Forelimb muscle (tissue), 1 donor: Measurements from ENCODE around the gene AP3B2. TPM values are rescaled to one million over a fixed set of nuclear protein-coding genes. Genes with fewer than 3 reads are reported as not detected.
"Not testable (repeated sequence)": the region's sequence is repeated elsewhere in the genome, so short reads cannot be mapped to it uniquely, and the experiment has no call there.

ENCODE experiments used
- DNase-seq: peaks from one replicate; pipeline ENCODE4 v3.0.0-alpha.2; 2013; ENCODE audit warnings: low read depth
- polyA plus RNA-seq: library from polyadenylated mRNA; unstranded; fragments of 120-200 nt; gene quantifications from one replicate; pipeline ENCODE4 v1.2.1, GENCODE V29; 2013; ENCODE audit not compliant: insufficient read length

AP3B2 gene
- polyA plus RNA-seq, 1 donor: 0.29 TPM

DNA sequence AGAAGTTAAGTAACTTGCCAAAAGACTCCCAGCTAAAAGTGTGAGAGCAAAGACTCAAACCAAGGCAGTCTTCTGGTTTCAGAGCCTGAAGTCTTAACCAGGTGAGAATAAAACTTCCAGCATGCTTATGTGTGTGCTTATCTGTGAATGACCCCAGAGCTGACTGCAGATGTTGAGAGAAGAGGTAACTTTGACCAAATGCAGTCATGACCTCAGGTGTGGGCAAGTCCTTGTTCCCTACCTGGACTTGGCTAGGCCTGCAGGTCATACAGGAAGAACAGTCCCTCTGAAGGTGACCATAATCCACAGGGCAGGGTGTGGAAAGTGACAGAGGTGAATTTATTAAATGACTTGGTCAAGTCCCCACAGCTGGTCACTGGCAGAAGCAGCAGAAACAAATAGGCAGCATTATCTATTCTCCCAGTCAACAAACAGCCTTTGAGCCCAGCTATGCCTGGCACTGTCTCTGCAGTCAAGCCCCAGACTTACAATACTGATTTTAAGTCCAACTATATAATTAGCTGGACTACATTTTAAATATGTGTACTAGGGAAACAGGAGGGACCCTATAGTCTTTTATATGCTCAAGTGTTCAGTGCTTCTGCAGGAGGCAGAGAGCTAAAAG is 59.5 kb downstream of the AP3B2 start:
- DNase-seq: no peak

DNA sequence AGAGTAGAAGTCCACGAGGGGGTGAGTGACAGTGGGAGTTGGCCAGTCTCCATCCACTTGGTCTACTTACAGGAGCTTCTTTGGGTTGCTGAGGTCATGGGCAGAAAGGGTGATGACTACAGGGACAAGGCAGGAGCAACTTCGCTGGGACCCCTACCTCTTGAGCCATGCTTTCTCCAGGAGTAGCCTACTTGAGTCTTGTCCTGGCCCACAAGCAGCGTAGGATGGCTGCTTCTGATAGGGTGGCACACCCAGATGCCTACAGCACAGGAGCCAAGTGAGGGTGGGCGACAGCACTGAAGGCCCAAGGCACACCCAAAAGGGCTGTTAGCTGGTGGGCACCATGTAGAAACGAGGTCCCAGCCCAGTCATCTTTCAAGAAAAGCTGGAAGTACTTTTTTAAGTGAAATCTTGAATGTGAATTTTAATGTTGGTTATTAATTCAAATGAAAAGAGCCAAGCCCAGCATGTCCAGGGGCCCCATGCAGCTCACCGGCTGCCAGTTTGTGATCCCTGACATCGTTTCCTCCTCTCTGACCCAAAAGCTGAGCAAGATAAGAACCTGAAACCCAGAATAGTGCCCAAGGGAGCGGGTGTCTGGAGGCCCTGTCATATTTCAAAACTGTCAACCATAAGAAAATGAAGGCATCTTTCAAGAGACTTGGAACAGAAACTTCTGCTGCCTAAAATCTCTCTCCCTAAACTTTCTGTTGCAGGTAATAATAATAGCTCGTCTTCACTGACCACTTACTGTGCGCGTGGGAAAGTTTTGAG is 60.3 kb downstream of the AP3B2 start:
- no peak for DNase-seq

DNA sequence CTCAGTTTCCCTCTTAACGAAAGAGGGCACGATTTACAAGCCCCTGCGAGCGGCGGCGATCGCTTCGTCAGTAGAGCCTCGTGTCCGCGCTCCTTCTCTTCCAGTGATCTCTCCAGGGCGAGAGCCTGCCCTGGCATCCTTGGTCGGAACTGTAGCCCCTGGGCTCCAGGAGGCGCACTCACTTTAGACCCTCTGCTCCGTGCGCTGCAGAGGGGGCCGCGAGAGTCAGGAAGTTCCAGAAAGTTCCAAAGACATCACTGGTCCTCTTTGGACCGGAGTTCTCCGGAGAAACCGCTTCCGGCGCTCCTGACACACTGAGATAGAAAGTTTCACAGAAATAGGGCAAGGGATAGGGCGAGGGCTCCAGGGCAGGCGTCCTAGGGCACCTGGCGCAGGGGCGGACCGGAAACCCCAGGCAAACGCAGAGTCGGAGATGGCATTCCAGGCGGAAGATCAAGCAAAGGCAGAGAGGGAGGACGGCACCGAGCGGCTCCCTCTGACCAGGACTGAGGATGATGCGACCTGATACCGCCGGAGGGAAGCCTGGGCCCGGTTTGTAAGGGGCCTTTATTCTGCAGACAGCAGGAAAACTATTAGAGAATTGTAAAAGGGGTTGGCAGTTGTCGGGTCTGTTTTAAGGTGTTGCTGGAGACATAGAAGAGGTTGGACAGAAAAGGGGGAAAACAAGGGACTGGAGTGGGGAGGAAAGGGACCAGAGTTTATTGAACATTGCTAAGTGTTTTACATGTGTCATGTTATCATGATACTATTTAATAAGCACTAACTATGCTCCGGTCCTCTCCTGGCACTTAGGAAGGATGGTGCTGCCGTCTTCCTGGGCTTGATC is 61.2 kb downstream of the AP3B2 start:
- DNase-seq: no peak

DNA sequence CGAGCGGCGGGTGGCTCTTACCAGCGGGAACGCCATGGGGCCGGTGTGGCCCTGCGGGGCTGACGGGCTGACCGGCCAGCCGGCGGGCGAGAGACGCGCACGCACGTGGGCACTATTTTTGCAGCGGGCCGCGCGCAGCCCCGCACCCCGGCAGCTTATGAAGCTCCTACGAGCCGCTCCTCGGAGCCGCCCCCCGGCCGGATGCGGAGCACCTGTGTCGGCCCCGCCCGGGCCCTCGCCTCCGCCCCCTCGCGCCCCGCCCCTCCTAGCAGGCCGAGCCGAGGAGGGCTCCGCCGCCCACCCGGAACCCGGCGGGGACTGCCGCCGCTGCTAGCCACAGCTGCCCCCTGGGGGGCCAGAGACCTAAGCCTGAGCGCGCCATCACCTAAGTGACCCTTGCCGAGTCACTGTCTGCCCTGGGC is 61.8 kb downstream of the AP3B2 start:
- DNase-seq: no peak

DNA sequence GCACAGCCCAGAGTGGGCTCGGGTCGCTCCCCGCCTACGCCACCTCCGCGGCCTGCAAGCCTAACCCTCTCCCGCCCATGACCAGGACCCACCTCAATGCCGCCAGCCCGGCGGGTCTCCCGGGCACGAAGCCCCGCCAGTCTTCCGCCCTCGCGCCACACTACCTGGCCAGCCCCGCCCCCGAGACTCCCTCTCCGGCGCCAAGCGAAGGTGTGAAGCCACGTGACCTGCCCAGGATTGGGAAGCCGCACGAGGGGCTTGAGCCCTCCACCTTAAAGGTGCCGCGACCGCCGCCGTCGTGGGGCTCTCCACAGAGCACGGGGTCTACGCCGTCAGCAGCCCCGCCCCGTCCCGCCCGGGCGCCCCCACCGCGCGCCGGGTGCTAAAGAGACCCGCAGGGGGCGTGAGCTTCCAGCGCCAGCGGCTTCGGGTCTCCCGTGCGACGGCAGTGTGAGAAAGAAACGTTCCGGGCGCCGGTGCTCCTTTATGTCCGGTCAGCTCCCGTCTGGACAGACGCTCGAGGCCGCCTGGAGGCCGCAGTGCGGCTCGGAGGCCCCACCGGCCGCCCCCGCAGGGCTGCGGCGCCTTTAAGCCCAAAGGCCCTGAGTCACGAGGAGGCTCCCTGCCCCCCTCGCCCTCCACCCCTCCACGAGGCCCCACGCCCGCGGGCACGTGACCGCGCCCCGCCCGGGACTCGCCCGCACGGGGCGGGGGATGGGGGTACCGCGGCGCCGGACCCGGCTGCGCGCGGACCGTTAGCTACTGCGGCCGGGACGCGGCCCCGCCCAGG is 62.4 kb downstream of the AP3B2 start, which contains the start of gene CPEB1:
Gene CPEB1, minus strand, starts transcription at position 319 of the 790 bp plus-strand sequence. CDS start 18,904 bp downstream, outside the sequence.
- no peak for DNase-seq

DNA sequence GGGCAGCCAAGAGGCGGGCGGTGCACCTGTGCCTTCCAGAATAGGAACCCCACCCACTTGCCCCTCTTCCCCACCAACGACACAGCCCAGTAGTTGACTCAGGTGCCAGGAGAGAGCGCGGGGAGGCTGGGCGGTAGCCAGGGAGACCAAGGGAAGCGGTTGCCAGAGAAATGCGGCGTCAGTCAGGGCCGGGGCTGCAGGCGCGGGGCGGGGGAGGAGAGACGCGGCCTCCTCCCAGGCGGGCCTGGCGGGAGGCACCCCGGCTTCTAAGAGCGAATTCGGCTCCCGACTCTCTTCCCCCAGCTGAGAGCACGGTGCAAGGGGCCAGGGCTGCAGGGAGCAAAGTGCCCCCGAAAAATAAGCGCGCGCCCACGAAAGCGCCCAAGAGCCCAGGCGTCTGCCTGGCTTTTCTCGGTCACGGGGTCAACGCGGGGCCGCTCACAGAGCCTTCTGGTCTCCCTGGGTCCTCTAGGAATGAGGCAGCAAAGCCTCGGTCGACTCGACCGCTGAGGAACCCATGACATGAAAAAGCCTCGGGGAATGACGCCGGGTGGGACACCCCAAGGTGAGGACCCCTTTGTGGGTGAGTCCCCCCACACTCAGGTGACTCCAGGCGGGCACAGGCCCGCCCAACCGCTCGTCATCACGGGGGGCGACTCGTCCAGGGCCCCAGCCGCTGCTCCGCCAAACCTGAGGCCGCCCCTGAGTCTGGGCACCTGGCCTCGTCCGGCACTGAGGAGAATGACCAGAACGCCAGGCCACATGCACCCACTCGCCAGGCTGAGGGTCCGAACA is 63.2 kb downstream of the AP3B2 start:
- DNase-seq: no peak

DNA sequence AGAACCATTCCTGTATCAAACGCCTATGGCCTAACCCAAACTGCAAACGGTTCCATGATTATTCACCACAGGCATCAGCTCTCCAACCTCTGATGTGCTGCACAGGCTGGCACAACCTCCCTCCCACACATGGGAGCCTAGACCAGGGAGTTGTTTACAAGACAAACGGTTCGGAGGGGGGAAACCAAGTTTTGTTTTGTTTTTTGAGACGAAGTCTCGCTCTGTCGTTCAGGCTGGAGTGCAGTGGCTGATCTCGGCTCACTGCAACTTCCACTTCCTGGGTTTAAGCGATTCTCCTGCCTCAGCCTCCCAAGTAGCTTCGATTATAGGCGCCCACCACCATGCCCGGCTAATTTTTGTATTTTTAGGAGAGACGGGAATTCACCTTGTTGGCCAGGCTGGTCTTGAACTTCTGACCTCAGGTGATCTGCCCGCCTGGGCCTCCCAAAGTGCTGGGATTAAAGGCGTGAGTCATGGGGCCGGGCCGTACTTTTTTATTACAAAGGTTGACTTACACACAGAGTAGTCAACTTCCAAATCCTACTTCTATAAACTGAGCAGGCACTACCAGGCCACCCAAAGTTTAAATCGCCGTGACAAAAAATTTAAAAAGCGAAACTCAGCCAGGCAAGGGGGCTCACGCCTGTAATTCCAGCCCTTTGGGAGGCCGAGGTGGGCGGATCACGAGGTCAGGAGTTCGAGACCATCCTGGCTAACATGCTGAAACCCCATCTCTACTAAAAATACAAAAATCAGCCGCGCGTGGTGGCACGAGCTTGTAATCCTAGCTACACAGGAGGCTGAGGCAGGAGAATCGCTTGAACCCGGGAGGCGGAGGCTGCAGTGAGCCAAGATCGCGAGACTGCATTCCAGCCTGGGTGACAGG is 64.5 kb downstream of the AP3B2 start:
- DNase-seq: not testable (repeated sequence)

DNA sequence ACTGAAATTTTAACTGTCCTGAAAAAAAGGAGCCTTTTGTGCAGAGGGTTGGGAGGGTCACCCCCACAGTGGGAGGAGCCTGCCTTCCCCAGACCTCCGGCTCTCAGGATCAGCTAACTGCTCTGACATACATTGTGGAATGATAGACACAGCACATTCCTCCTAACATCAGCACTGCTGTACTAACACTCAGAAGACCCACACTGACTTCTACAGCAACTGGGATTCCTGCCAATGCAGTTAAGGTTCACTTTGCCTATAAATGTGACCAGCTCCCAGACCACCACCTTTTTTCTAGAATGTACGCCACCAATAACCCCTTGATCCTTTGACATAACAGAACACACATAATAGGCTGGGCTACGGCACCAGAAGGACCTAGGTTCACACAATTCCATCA is 65.7 kb downstream of the AP3B2 start:
- DNase-seq: no peak

DNA sequence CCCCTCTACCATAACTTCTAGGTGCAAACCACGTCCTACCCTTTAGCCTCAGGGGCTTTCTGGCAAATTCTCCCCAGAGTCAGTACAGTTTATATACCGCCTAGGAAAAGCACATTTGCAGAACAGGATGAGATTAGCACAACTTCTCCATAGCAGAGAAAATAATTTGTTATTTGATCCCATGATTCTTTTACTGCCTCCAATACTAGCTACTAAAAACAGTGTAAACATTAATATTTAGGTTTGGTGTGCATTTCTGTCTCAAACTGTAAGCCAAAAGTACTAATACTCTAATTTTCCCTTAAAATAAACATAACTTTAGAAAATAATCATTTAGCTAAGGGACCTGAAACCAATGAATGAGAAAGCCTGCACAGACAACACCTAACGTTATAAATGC is 67.0 kb downstream of the AP3B2 start:
- no peak for DNase-seq

DNA sequence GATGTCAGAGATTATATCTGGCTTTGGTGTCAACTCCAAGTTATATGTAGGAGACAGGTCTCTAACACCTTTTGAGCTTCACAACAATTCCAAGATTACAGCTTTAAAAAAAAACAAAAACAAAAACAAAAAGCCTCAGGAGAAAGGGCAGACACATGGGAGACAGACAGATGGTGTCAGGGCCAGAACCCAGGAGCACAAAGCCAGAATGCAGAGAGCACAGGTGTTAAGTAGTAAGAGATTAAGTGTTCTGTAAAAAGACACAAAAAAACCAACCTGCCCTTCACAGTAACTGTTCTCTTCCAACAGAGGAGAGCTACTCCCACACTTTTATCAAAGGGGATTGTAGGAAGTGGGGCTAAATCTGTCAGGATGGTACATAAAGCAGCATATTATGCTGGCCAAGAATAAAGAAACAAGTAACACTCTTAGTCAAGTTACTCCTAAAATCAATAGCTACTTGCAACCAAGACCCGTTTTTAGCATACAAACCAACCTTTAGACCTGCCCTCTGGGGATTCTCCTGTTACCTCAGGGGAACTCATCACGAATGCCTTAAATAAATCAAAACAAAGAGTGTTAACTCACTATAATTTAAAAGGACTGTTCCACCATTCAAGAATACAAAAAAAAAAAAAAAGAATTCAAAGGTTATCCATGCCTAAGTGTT is 68.4 kb downstream of the AP3B2 start:
- DNase-seq: no peak

DNA sequence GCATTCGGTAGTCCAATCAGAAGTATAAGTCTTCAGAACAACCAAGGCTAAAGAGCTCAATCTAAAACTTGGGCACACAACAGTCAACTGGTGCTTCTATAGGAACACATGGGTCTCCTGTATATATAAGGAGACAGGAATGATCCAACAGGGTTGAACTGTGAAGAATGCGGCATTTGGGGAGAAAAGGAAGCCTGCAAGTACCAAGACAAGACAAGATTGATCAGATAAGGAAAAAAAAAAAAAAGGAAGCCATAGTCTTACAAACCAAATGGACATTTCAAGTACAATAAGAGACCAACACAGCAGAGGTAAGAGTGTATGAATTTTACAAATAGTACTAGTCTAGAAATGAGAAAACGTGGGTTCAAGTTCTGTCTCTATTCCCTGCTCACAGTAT is 69.0 kb downstream of the AP3B2 start:
- no peak for DNase-seq

DNA sequence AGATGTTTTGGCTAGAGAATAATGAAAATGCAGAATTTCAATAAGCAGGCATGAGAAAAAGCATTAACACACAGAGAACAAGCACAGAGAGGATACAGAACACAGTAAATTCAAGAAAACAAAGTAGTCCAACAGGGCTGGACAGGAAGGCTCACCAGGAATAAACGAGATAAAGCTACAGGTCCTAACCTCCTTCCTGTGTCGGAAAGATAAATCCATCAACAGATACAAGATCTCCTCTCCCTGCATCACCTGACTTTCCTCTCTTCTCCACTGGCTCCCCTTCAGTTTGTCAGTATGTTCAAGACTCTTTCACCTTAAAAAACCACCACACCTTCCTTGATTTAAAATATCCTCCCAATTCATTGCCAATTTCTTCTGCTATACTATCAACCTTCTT is 73.9 kb downstream of the AP3B2 start:
- DNase-seq: no peak

DNA sequence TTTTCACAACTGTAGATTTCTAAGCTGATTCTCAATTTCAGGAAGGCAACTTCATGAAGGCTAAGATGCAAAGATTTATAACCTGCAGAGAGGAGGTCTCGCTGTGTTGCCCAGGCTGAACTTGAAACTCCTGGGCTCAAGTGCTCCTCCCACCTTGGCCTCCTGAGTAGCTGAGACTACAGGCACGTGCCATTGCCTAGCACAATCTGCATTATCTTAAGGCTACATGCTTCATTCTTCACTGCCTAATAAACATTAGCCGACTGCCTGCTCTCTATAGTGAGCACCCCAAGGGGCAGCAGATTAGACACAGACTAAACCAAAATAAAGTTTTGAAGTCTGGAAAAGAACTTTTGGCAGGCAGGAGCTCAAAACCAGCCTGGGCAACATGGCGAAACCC is 79.6 kb downstream of the AP3B2 start:
- no peak for DNase-seq

DNA sequence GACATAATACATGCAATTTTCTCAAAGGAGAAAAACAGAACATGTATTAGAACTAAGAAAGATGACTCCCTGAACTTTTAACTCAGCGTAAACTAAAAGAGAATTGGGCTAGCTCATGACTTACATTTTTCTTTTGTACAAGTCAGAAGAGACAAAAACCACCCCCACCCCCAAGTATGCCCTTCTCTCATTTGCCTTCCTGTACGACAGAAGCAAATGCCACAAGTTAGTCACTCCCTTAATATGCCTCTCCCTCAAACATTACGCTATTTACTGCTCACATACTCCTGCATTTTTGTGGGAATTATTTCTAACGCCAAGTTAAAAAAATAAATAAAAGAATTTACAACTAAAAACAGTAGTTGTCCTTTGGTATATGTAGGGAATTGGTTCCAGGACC is 84.5 kb downstream of the AP3B2 start:
- no peak for DNase-seq

DNA sequence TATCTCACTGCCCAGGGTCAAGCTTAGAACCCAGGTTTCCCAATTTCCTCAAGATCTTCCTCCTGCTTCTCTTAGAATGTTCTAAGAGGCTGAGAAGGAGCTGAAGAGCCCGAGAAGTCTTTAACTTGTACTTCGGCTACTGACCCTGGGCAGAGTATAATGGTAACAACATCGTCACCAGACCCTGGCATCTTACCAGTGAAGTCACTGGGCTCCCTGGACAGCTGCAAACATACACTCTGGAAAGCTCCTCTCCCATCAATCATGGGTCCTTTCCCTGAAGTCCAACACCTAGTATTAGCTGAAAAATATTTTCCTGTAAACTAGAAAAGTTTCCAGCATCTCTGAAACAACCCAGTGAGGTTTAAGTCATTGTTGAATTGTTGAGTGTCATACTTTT is 85.2 kb downstream of the AP3B2 start:
- no peak for DNase-seq

DNA sequence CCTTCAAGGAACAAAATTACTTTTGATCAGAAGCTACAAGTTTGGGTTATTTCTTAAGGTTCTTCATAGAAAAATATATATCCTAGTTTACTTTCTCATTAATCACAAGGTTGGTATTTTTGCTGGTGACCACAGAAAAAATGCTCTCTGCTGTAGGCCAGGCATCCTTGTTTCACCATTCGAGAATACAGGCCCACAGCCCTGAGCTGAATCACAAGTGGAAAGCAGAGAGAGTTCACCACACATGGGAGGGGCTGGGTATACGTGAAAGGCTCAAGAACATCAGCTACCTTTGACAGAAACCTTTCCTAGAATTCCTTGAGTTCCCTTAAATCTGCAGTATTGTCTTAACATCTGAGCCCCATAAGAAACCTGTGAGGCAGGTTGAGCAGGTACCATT is 85.7 kb downstream of the AP3B2 start:
- no peak for DNase-seq

DNA sequence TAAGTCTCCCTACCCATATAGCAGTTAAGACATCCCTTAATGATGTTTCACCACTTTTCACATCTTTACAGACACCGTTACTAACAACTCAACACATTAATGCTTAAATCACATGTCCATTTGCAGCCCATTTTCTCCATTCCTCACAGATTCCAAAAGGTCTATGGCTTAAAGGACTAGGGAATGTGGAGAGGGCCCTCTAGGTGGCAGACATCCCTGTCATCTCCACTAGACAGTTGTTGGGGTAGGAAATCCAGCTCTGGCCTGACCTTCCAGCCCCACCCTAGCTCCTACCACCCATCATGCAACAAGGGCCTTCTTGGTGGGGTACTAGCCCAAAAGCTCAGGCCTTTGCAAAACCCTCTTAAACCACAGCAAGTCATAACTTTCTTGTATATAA is 87.7 kb downstream of the AP3B2 start:
- no peak for DNase-seq

DNA sequence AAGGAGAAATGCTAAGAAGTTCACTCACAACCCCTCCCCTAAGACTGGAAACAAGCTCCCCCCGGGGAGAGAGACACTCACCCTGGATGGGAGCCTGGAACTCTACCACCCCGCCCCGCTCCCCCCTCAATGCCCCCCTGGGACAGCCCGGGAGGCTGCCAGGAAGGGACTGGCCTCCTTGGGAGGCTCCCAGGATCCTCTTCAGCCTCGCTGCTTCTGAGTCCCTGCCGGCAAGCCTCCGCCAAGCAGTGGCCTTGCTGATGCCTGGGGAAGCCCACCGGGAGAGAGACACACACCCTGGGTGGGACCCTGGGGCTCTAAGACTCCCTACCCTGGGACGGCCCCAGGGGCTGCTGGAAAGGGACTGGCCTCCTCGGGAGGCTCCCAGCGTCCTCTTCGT is 95.9 kb downstream of the AP3B2 start:
- DNase-seq: no peak

DNA sequence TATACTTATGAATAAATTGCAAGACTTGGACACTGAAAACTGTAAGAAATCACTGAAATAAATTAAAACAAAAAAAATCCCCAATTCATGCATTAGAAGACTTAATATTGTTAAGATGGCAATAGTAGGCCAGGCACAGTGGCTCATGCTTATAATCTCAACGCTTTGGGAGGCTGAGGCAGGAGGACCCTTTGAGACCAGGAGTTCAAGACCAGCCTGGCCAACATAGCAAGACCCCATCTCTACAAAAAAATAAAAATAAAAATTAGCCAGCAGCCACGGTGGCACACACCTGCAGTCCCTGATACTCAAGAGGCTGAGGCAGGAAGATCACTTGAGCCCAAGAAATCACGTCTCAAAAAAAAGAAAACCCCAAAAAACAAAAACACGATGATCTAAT is 98.3 kb downstream of the AP3B2 start:
- DNase-seq: no peak
